Activated gamma-delta T cell treated with Interleukin-2 at 50 U/mL for 16 hours (primary cell): ENCODE data around the gene HTR2B.
"Not testable (repeated sequence)": the region's sequence is repeated elsewhere in the genome, so short reads cannot be mapped to it uniquely, and the experiment has no call there.

Experiments used
- DNase-seq: peaks from one replicate; pipeline ENCODE4 v3.0.0-alpha.2; 2020

HTR2B gene

GRCh38 chr2:231133365-231134099, 8.7 kb upstream of the HTR2B start:
- no peak for DNase-seq

DNA sequence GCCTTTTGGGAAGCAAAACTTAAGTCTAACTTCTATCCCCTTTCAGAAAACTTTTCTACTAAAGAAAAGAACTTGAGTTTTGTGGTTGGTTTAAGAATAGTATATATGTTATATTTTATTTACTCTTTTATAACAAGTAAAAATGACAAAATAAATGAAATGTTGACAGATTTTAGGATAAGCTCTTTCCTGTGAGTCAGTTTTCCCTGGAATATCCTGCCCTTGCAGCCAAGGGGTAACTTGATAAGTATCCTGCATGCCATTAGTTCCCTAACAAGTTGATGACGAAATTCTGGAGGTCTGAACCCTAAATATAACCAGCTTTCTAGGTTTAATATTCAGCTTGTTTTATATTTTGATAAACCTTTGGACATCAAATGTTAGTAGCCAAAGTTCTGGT, 7.3 kb upstream of the HTR2B start:
- no peak for DNase-seq

DNA sequence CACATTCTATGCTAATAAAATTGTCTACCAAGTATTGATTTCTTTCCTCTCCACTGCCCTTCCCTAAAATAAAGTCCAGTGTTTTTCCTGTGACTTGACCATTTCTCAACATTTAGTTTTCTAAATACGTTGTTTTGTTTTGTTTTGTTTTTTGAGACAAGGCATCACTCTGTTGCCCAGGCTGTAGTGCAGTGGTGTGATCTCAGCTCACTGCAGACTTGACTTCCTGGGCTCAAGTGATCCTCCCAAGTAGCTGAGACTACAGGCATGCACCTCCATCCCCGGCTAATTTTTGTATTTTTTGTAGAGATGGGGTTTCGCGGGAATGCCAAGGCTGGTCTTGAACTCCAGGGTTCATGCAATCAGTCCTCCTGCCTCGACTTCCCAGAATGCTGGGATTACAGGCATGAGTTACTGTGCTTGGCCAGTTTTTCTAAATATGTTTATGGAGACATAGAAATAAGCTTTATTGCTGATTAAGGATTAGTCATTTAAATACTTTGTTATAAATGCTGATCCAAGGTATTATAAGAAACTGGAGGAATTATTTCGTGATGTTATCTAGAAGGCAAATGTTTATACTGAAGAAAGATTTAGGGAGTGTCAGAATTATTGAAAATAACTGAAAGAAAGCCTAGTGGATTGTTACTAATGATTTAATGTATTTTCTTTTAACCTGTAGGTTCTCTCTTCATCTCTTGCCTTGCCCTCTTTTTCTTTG, 5.7 kb upstream of the HTR2B start:
- DNase-seq, result no peak

GRCh38 chr2:231129216-231129615, 4.4 kb upstream of the HTR2B start:
- DNase-seq, result no peak

- no peak for DNase-seq
Observed at GRCh38 chr2:231128541-231128940, 3.7 kb upstream of the HTR2B start.

- DNase-seq, result no peak
Observed at GRCh38 chr2:231127936-231128335, 3.1 kb upstream of the HTR2B start.

DNA sequence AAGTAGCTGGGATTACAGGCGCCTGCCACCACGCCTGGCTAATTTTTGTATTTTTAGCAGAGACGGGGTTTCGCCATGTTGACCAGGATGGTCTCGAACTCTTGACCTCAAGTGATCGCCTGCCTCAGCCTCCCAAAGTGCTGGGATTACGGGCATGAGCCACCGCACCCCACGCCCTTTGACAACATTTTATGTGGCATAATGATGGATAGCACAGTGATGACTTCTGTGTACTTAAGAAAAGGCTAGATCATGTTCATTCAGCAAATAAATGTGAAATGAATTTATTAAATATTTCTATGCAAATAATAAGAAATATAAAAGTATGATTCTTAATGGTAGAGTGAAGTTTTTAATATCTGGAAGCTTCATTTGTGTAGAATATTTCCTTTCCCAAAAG, 2.6 kb upstream of the HTR2B start:
- DNase-seq, result no peak

DNA sequence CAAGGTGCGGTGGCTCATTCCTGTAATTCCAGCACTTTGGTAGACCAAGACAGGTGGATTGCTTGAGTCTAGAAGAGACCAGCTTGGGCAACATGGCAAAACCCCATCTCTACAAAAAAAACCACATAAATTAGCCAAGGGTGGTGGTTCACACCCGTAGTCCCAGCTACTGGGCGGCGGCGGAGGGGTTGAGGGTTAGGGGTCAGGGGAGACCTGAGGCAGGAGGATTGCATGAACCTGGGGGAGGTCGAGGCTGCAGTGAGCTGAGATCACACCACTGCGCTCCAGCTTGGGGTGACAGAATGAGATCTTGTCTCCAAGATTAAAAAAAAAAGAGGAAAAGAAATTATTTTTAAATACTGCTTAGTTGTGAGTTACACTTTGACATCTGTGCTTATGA, 1.3 kb upstream of the HTR2B start:
- DNase-seq, result no peak

GRCh38 chr2:231123362-231123898, 1.4 kb downstream of the HTR2B start:
- DNase-seq, result no peak

- DNase-seq, result no peak
Observed at GRCh38 chr2:231118614-231118942, 6.3 kb downstream of the HTR2B start.

DNA sequence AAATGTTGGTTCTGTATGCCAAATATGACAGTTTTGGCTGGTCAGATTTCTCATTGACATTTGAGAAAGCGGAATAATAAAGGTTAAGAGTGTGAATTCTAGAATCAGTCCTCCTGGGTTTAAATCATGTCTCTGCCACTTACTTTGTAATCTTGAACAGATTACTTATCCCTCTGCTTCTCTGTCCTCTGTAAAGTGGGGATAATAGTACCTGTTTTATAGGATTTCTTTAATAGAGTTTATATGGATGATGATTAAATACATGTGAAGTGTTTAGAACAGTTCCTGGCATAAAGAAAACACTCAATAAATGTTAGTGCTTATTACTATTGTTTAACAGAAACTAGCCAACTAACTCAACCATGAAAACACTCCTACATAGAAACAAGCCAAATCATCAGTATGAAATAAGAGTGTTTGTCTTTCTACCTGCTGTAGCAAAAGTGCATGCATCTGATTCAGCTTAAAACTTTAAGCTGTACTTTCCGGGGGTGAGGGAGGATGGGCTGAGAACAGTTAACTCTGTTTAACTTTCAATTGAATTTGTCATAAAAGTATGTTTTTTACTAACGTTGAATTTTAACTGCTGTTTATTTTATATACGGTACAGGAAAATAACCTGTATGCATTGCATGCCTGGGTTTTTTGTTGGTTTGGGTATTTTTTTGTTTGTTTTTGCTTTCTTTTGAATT, 6.8 kb downstream of the HTR2B start:
- no peak for DNase-seq

GRCh38 chr2:231117148-231117547, 7.7 kb downstream of the HTR2B start:
- no peak for DNase-seq

GRCh38 chr2:231115651-231116050, 9.2 kb downstream of the HTR2B start:
- DNase-seq, result no peak

DNA sequence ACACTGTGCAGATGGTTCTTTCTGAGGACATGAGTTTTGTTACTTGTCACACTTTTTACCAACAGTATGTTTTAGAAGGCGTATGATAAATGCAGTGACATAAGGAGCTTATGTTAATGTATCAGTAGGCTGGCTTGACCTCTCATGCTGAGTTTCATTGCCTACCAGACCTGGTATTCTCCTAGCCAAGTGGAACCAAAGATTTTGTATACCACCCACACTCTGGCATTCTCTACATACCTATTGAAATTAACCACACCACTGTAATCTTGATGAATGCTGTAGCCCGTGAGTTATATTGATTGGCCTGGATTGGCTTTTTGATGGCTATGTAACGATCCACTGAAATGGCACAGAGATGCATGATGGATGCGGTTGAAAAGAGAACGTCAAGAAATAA, 11.4 kb downstream of the HTR2B start:
- no peak for DNase-seq

GRCh38 chr2:231111987-231112386, 12.9 kb downstream of the HTR2B start:
- no peak for DNase-seq

DNA sequence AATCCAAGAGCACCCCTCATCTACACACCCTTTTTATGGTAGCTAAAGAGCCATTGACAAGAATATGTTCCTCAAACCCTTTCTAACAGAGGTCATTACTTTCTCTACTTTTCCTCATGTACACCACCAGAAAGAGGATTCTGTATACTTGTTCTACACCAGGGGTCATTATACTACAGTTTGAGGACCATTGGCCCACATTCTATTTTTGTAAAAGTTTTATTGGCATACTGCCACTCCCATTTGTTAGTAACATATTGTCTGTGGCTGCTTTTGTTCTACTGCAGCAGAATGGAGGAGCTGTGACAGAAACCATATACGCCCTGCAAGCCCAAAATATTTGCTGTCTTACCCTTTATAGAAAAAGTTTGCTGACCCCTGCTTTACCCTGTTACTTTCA, 14.3 kb downstream of the HTR2B start:
- no peak for DNase-seq

DNA sequence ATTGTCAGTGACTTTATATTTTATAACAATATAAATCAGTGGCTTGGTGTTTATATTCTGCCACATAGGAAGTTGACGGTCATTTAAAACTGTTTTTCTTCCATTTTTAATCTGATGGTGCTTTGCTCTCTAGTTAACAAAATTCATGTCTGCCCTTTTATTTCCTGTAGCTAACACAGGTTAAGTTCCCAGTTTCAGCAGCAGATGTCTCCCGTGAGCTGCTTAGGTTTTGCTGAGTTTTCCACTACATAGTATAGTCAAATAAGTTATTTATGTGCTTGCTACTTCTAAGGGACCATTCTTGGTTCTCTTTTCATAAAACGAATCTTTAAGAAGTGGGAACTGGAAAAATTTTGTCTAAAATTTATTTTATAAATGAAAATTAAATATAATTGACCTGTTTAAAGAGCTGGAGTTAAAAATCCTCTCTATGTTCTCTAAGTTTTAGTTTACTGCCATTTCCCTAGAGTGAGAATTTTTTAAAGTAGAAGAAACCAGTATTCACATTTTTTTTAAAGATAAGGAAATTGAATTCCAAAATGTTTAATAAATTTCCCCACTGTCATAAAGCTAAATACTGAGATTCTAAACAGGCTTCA, 20.6 kb downstream of the HTR2B start:
- peak; percentile 54 for DNase-seq

DNA sequence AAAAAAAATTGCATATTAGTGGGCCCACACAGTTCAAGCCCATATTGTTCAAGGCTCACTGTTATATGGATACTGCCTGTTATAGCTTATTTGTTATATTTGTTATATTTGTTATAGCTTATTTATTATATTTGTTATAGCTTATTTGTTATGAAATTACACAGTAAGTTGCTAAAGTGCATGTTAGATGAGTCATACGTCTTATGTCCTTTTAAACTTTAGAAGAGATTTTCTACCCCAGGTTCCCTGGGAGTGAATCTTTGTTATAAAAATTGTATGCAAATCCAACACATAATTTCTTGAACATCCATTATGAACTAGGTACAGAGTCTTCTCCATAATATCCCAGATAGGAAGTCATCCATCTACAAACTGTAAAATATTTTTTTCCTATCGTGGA, 22.1 kb downstream of the HTR2B start:
- no peak for DNase-seq

- no peak for DNase-seq
Observed at GRCh38 chr2:231100990-231101389, 23.9 kb downstream of the HTR2B start.

DNA sequence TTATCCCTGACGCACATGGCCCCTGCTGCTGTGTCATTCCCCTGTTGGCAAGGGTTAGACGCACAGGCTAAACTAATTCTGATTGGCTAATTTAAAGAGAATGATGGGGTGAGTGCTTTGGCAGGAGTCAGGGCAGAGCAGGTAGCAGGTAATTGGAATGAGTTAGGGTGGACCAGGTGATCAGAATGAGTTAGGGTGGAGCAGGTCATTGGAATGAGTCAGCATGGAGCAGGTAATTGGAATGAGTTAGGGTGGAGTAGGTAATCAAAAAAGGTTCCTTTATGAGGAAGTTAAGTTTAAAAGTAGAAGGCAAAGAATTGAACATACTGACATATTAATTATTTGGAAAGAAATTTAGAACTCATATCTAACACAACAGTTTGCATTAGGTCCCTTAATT, 24.5 kb downstream of the HTR2B start:
- DNase-seq, result not testable (repeated sequence)

GRCh38 chr2:231099918-231100317, 24.9 kb downstream of the HTR2B start:
- no peak for DNase-seq

DNA sequence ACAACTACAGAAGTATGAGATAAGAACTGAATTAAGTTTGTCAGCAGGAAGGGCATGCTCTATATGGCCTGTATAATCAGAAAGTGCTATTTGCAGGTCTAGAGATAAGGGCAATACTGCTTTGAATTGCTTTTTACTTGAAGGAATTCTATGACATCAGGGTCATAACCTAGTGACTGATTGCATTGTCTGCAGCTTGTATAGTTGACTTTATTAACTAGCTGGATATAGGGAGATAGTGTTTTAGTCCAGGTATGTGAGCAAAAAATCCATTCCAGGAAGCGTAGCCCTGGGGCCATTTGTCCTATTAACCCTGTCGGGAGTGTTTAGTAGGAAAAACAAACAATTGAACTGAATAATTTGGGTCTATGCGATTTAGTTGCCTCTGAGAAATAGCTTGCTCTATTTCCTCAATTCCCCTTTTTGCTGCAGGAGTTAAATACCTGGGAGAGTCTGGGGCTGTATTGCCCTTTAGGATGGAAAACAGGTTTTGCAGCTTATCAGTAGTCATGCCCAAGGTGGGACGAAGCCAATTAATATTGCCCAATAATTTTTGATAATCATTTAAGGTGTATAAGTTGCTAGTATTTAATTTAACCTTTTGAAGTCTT, 30.0 kb downstream of the HTR2B start:
- DNase-seq, result no peak

- no peak for DNase-seq
Observed at GRCh38 chr2:231093933-231094332, 30.9 kb downstream of the HTR2B start.
